ENCODE data around the gene DLK2.

DNA sequence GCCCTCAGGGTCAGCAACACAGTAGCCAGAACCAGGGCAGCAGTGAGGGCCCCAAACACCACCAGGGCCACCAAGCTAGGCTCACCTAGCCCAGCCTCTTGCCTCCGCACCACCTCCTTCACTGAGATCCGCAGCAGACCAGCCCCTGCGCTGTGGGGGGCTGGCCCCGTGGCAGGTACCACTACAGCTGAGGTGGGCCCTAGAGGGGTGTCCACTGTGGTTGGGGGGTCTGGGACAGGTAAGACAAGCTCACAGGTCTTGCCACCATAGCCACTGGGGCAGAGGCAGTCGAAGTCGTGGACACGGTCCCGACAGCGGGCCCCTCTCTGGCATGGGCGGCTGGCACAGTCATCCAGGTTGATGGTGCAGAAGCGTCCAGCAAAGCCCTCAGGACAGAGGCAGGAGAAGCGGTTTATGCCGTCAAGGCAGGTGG is 4.6 kb downstream of the DLK2 start:
- TF ChIP-seq CTCF (IDR thresholded peaks at IDR 0.05) (no peak), POLR2A (IDR thresholded peaks at IDR 0.05) (no peak)

Measured in vagina (tissue), 2 donors.